NCI-H1048 (cell line): ENCODE measurements around the gene OPCML.

Experiments used
- DNase-seq: peaks from one replicate; lab custom pipeline; 2025; lab: John Stamatoyannopoulos, UW

The OPCML gene

DNA sequence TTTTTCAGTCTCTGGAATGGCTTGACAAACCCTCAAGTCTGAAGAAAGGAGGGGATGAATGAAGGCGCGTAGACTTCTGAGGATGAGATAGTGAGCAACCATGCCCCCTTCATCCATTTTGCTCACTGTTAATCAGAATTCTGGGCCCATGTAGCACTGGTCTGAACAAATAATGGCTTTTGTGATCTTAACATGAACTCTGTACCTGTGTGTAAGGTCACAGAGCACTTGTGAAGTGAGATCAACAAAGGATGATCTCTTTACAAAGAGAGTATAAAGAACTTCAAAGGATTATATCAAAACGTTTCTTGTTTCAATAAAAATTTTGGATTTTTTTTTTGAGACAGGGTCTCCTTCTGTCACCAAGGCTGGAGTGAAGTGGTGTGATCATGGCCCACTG is 976.7 kb downstream of the OPCML start:
- DNase-seq: no peak

DNA sequence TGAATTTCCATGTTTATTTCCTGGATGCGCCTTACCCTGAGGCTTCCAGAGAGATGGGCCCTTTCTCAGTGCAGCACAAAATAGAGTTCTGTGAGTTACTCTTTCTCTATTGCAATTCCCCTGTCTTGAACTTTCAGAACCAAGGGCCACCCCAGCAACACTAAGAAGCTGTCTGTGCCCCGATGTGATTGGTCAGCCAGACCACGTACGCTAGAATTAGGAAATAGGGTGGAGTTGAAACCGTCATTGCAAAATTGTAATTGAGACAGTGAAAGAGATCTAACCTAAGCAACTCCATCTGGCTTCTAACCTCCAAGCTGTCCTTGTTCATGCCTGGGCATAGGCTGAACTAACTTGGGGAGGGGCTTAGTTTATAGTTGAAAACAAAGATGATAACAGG is 981.3 kb downstream of the OPCML start:
- no peak for DNase-seq

DNA sequence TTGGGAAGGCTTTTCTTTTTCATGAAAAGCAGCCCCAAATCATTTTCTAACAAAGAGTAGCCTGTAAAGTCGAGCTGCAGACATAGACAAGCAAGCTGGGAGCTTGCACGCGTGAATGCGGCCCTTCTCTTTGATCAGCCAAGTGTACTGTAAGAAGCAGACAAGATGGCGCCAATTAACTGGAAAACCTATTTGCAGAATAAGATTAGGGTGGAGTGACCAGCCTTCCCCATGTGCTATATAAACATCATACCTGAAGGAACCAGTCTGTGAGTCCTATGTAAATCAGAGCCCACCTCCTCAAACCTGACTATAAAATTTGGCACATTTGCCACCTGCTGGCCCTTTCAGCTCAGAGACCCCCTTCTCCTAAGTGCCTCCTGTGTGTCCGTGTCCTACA is 982.7 kb downstream of the OPCML start:
- DNase-seq: no peak

DNA sequence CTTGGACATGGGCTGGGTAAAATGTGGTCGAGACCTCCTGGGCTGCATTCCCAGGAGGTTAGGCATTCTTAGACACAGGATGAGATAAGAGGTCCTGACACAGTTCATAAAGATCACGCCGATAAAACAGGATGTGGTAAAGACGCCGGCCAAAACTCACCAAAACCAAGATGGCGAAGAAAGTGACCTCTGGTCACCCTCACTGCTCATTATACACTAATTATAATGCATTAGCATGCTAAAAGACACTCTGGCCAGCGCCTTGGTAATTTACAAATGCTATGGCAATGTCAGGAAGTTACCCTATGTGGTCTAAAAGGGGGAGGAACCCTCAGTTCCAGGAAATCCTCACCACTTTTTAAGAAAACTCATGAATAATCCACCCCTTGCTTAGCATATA is 983.3 kb downstream of the OPCML start:
- no peak for DNase-seq

DNA sequence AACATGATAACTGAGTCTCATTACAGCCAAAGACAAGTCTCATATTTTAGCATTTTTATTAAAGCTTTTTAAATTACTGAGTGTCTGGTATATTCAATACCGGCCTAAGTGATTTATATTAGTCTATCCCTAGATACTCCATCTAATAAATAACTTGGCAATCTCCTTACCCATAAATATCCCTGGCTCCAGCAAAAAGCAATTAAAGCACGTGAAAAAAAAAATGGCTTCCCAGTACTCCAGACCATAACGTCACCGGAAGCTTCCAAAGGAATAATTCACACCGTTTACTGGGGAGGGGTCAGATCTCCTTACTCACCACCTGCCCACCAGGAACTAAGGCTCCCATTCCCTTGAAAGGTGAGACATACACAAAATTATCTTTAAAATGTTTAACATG is 988.3 kb downstream of the OPCML start:
- no peak for DNase-seq

DNA sequence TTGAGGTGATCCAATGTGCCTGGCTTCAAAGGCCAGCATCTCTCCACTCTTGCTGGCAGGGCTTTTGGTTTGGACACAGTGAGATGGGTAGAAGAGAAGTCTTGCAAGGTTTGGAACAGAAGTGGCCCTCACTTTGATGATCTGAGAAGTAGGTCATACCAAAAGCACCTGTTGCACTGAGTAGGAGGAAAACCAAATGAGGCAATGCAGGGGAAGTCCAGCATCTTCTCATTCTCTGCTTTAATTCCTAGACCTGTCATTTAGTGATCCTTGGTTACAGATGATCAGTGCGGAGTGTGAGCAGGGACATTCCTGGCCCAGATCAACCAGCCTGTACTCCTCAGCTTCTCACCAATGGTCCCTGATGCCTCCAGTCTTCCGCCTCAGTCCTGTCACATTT is 990.5 kb downstream of the OPCML start:
- no peak for DNase-seq

DNA sequence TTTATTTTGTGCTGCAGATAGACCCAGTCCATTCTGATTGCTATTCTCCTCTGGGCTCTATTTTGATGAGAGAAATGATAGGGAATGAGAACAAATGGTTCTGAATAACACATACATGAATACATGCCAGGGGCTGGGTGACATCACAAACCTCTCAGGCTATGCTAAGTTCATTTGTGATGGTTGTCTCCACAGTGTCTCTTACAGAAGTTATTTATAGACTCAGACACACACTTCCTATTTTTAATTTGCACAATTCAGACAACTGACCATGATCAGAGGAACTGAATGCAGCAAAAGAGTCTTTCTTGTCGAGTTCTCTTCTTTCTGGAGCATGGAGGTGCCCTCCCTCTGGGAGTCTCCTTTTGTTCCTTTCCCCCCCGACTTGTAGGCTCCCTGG is 991.7 kb downstream of the OPCML start:
- DNase-seq: no peak

DNA sequence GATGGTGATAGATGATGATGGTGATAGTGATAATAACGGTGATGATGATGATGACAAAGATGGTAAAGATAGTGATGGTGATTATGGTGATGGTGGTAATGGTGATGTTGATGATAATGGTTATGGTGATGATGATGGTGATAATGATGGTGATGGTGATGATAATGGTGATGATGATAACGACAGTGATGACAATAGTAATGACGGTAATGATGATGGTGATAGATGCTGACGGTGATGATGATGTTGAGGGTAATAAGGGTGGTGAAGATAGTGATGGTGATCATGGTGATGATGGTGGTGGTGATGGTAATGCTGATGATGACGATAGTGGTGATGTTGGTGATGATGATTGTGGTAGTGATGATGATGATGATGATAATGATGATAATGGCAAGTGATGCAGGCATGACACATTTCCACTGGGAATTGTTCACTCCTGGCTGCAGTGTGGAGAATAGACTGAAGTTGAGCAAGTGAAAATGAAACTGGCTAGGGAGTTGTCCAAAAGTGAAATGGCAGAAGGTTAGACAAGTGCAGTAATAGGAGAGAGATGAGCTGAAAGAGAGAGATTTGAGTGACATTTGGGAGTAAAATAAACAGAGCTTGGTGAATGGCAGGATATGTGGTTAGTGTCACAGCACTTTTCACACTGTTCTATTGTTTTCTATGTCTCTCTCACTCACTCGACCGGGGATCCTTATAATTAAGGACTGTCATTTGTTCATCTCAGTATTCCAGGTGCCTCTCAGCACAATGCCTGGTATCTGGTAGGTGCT is 992.5 kb downstream of the OPCML start:
- no peak for DNase-seq

DNA sequence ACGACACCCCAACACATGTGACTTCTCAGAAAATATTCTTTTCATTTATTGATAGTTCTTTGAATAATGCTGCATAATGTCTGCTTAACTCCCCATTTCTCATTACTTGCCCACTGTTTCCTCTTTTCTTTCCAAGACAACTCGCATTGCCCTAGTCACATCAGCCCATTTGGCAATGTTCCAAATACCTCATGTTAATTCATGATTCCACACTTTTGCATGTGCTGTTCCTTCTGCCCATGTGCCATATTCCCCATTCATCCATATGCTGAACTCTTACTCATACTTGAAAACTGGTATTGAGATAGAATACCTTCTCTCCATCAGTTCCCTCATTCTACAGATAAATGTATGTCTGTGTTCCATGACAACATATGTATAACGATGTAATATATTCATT is 993.7 kb downstream of the OPCML start:
- DNase-seq: no peak

DNA sequence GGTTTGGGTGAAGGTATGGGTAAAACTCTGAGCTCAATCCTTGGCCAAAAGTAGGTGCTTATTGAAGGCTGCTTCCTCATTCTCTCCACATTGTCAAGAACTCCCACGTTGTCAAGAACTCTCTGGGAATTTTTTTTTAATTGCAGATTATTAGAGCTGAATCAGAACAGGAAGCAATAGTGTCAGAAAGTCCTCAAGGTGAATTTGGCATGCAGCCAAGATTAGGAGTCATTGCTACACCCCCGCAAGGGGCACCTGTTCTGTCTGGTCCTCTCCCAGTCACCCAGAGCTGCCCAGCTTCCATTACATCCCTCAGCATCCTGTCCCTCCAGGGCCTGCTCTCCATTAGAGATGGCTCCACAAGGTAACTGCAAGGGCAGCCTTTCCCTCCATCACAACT is 996.5 kb downstream of the OPCML start:
- no peak for DNase-seq

DNA sequence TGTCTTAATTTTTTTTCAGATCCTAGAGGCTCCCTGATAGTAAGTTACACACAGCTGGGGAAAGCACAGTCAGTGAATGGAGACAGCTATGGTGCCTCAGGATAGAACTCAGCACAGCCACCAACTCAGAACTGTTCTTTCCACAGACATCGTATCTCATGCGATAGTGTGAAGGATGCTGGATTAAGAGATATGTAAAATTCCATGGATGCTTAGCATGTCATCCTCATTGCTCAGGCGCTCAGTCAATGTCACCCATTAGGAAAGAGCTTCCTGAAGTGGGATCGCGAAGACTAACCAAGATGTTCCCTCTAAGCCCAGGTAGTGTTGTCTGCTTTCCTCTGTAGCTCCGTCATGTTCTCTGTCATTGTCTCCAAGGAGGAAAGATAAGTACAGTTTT is 1000.4 kb downstream of the OPCML start:
- no peak for DNase-seq

DNA sequence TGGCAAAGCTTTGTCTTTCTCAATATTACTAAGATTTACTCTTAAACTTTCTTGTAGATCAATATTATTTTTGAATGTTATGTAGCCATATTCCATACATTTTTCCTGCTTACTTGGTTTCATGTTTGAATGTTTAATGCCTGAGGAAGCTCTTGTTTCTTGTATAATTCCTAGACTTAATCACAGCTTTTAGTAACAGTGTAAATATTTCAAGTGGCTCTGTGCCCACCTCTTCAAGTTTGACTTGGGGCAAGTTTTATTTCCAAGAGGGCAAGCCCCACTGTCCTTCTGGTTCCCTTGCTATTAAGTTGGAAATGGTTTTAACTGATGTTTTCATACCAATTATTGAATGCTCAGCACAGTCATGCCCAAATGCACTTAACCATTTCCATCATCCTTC is 1004.1 kb downstream of the OPCML start:
- DNase-seq: no peak

DNA sequence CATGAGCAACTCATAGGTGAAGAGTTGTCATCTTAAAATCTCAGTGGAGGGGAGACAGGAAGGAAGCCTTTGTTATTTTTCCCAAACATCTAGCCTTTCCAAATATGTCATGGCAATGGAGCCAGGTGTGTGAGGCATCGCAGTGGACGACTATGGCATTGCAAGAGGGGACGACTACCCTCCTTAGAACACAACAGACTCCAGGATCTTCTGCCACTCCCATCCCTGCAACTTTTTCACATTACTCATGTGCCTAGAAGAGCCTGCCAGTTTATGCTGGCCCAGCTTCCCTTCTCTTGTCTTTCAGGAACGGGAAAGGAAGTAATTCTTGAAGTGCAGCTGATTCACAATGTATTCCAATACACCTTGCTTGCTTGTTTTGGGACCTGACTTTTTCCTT is 1008.4 kb downstream of the OPCML start:
- no peak for DNase-seq

DNA sequence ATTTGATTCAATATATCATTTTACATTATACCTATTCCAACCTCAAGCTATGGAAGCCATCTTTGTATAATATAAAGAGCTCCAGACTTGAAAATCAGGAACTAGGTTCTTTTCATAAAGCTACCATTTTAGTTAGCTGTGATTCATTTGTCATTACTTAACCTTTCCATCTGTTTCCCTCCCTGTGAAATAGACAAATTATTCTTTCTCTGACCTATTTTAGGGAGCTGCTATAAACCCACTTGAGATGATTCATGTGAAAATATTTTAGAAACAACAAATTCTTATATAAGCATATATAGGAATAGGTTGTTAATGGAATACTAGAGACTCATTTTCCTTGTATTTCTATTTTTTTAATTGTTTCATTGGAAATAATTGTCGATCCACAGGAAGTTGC is 1012.1 kb downstream of the OPCML start:
- no peak for DNase-seq

DNA sequence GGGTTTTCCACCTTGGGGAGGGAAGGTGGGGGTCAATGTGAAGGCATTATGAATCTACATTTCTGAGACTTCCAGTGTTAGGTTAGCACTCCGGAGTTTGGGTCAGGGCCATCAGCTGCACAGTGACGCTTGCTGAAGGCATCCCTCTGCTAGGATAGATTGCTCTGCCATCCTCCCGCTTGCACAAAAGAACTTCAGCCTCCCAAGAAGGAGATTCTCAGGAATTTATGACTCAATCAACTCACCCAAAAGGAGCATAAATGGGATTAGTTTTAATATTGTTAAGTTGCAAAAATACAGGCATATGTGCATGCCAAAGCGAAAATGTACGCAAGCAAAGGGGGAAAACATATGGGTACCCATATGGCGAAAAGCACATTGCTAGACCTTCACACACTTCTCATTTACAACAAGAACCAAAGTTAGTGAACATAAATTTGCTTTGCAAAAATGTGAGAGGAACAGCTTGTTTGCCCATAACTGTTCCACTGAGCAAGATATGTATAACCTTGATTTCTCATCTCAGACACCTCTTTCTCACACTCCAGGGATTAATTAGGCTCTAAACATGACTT is 1013.0 kb downstream of the OPCML start:
- DNase-seq: no peak

DNA sequence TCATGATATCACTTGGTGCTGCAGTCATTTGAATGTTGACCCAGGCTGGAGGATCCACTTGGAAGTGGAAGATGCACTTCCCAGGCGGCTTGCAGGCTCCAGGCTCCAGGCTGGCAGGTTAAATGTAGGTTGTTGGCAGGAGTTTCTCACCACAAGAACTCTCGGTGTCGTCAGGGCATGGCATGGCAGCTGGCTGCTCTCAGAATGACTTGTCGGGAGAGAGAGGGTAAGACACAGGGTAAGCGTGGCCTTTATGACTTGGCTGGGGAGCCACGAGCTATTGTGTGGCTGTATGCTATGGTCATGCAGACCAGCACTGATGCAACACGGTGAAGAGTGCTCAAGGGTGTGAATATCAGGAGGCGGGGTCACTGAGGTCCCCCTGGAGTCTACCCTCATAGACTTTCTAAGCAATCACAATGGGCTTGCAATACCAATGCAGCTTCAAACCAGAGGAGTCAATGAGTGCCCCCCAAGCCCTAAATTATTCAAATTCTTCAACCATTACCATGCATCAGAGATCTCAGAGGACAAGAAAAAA is 1027.7 kb downstream of the OPCML start:
- DNase-seq: no peak

DNA sequence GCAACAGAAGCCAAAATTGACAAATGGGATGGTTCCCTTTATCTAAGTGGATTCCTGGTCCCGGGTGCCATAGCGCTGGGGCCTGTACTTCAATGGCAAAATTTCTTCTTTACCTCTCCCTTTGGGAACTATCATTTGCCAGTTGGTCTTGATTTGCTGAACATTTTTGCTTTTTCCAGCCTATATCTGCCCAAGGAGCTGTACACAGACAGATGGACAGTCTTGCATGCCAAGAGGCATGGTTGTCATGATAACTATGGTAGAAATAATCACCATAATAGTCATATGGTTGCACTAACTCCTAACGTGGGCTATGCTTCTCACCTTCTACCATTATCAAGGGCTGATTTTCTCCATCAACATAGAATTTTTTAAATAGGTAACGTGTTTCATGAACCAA is 1030.9 kb downstream of the OPCML start:
- DNase-seq: no peak

DNA sequence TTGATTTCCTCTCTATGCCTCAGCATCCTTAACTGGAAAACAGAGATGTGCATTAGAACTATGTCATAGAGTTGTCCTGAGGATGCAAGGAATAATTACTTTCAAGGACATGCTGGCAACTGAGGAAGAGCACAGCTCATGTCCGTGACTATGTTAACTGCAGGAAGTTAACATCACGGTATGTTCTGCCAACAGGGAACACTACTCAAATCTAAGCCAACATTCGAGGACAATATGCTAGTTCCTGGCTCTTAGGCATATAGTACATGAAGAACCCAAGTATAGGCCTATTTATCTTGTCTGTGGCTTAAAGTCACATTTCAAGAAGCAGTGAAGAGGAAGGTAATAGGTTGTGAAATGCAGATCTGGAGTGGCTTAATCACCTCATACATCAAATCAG is 1032.6 kb downstream of the OPCML start:
- no peak for DNase-seq

DNA sequence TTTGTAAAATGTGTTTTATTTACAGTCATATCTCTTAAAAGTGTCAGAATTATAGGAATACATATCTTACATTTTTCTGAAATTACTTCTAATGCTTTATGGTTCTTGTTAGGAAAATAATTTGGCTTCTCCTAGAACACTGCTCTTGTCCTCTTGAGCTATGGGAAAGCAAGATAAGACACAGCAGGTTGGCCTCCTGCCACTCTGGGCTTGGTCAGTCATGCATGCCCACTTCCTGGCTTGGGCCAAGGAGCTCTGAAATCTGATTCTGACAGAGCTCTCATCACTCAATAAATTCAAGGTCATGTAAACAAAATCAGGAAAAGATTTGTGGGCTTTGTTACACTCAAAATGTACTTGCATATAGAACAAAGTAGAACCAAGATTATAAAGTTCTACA is 1036.0 kb downstream of the OPCML start:
- DNase-seq: no peak

DNA sequence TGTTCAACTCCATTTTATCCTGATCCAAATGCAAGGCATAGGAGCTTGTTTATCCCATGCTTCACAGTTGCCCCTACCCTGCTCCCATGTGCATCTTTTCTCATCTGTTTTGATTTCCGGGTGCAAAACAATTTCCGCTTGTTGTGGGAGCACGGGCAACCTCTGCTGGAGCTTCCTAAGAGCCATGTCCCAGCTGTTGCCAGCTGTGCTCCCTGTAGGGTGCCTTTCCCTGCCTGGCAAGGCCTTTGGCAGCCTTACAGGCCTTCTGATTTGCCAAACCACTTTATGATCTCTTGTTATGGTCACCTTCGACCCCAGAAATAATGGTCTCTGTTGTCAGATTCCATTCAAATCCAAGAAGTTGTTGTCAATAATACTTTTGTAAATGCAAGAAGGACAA is 1038.5 kb downstream of the OPCML start:
- DNase-seq: no peak

DNA sequence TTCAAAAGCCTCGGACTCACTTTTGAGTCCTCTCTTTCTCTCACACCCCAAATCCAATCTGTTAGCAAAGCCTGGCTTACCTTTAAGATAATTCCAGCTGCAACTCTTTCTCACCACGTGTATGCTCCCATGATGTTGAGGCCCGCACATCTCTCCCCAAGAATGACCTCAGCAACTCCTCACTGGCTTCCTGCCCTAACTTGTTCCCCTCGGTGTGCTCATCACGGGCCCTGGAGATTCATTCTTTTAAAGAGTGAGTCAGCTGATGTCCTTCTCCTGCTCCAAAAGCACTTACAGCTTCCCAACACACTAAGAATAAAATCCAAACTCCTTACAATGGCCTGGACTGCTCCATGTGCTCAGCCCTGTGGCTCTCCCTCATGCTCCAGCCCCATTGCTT is 1041.3 kb downstream of the OPCML start:
- no peak for DNase-seq

DNA sequence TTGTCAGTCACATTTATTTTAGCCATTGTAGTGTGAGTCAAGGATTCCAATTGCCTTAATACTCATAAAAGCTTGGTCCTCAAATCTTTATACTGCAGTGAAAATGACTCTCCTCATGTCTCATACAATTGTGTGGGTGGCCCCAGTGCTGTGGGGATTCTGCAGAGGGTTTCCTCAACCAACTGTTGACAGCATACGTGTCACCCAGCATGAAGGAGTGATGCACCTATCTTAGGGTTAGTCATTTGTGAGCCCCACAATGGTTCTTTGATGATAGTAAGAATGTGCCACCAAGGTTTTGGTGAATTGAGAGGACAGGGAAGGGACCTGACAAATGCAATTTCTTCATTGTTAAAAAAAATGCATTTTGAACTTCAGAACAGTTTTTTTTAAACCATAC is 1046.2 kb downstream of the OPCML start:
- no peak for DNase-seq

DNA sequence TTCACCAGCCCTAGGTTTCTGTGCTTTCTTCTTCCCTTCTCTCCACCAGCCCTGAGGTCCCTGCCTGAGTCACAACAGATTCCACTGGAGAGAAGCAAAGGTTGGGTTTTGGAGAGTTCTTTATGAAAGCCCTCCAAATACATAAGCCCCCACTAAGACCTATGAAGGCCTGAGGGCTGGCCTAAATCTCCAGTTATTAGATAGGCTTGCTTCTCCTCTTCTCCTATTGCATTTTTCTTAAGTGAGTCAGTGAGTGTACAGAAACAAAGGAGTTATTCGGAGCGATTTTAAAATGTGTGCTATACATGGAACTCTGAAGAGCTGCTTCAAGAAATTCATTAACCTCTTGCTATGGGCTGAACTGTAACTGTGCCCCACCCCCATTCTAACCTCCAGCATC is 1057.3 kb downstream of the OPCML start:
- DNase-seq: no peak
